ENCODE measurements around the gene CADM1. TPM values are rescaled to one million over a fixed set of nuclear protein-coding genes. Genes with fewer than 3 reads are reported as not detected.

The CADM1 gene
- total and polyA plus RNA-seq, 10 of the 15 experiments (the other 5 are each of a cell fraction or from before 2014, with no cell fraction given), result 0.03 to 0.48 (median 0.15) TPM; not detected in 3

DNA sequence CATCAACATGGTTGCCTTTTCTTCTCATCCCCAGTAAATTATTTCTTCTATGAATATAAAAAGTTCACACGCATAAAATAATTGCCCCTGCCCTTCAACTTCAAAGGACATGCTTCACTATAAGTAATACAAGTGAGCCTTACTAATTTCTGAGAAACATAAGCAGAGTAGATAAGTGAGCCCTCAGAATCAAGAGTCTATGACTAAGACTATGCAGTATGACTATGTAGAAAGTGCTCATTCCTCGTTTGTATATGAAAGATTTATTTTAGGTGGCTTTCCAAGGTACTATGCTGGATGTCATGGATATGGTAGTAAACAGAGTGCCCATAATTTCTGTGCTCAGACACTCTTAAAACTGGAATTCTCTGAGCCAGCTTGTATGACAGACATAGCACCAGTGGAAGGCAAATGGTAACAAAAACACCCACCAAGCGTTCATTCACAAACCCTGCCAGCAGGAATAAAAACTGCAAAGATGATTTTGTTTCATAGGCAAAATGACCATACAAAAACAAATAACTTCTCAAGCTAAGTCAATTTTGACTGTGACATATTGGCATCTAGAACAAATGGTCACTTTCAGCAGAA, 189.8 kb downstream of the CADM1 start:
- no peak for ATAC-seq
- ChIA-PET POLR2A (no interaction called here), CTCF (interaction anchor here (0.6 to 0.8 kb wide), 3 partner anchors 10 to 334 kb away, joined by 3 to 4 read pairs (median 3); no protein-coding TSS in a partner anchor), RAD21 (ENCODE audit: unreplicated experiment) (no interaction called here), SMC1A (ENCODE audit: uncharacterized antibody, unreplicated experiment) (no interaction called here)
- in situ Hi-C loops (cut with MboI), result no loop called here
- intact Hi-C loops (cut with micrococcal nuclease; ENCODE audit: unreplicated experiment), result no loop called here
- no peaks in the 10 kb centered on the region for H3K9me3 ChIP-seq (replicated peaks; ENCODE audit: control insufficient read depth, insufficient read depth, low read length)
- H3K79me2 ChIP-seq (ENCODE audit: control insufficient read depth, insufficient read depth, low read length), result no peaks in the 10 kb centered on the region
- 31% methylated on average over 3 of the region's 3 CpGs for WGBS (ENCODE audit: insufficient coverage, insufficient replicate concordance, low lambda C conversion rate, missing lambda C conversion rate)
- no peak for DNase-seq (ENCODE audit: low read depth, low spot score)
- no TSS peak for BruUV-seq (replicated peaks)
- no peak overlapping the region for H3K9ac ChIP-seq (ENCODE audit: control insufficient read depth, insufficient read depth, low read length)
- no peak for TF ChIP-seq MYC (IDR thresholded peaks at IDR 0.05; ENCODE audit: insufficient read depth, insufficient read length, insufficient replicate concordance, low read length, severe bottlenecking)
- TF ChIP-seq NFIC (IDR thresholded peaks at IDR 0.05; ENCODE audit: low read depth, low read length), result no peak
- no peak for TF ChIP-seq NKRF (conservative IDR thresholded peaks at IDR 0.05)
- TF ChIP-seq IKZF2 (IDR thresholded peaks at IDR 0.05), result no peak
- no peak for TF ChIP-seq YBX1 (IDR thresholded peaks at IDR 0.05)
- no peak for TF ChIP-seq TBL1XR1 (IDR thresholded peaks at IDR 0.05; ENCODE audit: low read depth, low read length)
- TF ChIP-seq, protein P1, sequence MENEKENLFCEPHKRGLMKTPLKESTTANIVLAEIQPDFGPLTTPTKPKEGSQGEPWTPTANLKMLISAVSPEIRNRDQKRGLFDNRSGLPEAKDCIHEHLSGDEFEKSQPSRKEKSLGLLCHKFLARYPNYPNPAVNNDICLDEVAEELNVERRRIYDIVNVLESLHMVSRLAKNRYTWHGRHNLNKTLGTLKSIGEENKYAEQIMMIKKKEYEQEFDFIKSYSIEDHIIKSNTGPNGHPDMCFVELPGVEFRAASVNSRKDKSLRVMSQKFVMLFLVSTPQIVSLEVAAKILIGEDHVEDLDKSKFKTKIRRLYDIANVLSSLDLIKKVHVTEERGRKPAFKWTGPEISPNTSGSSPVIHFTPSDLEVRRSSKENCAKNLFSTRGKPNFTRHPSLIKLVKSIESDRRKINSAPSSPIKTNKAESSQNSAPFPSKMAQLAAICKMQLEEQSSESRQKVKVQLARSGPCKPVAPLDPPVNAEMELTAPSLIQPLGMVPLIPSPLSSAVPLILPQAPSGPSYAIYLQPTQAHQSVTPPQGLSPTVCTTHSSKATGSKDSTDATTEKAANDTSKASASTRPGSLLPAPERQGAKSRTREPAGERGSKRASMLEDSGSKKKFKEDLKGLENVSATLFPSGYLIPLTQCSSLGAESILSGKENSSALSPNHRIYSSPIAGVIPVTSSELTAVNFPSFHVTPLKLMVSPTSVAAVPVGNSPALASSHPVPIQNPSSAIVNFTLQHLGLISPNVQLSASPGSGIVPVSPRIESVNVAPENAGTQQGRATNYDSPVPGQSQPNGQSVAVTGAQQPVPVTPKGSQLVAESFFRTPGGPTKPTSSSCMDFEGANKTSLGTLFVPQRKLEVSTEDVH (IDR thresholded peaks at IDR 0.05; ENCODE audit: low read depth, partially characterized antibody), result no peak
- no peaks in the 10 kb centered on the region for H3K4me1 ChIP-seq (ENCODE audit: control insufficient read depth, insufficient read depth, low read length)
- FAIRE-seq, result no peak
- H4K20me1 ChIP-seq (ENCODE audit: control insufficient read depth, insufficient read depth), result no peaks in the 10 kb centered on the region
- H3K27ac ChIP-seq (ENCODE audit: control insufficient read depth, insufficient read depth), result no peak overlapping the region
- H3K4me2 ChIP-seq (ENCODE audit: control insufficient read depth, insufficient read depth), result no peak overlapping the region
- H3K36me3 ChIP-seq (ENCODE audit: control insufficient read depth in 2 of 2, insufficient read depth in 2 of 2, low read length in 1 of 2), result no peaks in the 10 kb centered on the region
- no peak overlapping the region for H3K4me3 ChIP-seq
- peaks cover 0 to 9% of the 10 kb centered on the region in 2 experiments; a peak in 2 of 4 replicates for H3K27me3 ChIP-seq (replicated peaks in 1 of 2; ENCODE audit: control insufficient read depth in 2 of 2, insufficient read depth in 2 of 2, low read length in 1 of 2)
- H2AFZ ChIP-seq (ENCODE audit: control insufficient read depth, low read depth, low read length), result no peak overlapping the region
